Mesodermal cell (in vitro differentiated cells): ENCODE data around the gene PDE9A.
A peak's percentile ranks its signal among the peaks of the same experiment; 100 is the strongest.

Source experiments
- H3K27ac ChIP-seq: 2 replicates; pipeline ENCODE4 v1.7.0; 2013; ENCODE audit warnings: mild to moderate bottlenecking, low read depth, low read length, moderate library complexity; ENCODE audit not compliant: severe bottlenecking
- H3K36me3 ChIP-seq: 2 replicates; pipeline ENCODE4 v1.7.1; 2013; ENCODE audit warnings: mild to moderate bottlenecking, low read length, moderate library complexity; ENCODE audit not compliant: control insufficient read depth, insufficient read depth
- H3K4me1 ChIP-seq: one replicate; pipeline ENCODE4 v1.7.1; 2013; ENCODE audit warnings: mild to moderate bottlenecking, low read length; ENCODE audit not compliant: insufficient read depth, control insufficient read depth, poor library complexity, severe bottlenecking
- H3K4me3 ChIP-seq: 2 replicates; pipeline ENCODE4 v1.7.0; 2013; ENCODE audit warnings: low read length, control low read depth, mild to moderate bottlenecking; ENCODE audit not compliant: insufficient read depth, poor library complexity, severe bottlenecking; ENCODE audit errors: extremely low read depth
- H3K9me3 ChIP-seq: 2 replicates; pipeline ENCODE4 v1.7.1; 2013; ENCODE audit warnings: mild to moderate bottlenecking, low read length, moderate library complexity; ENCODE audit not compliant: control insufficient read depth
- WGBS, 2 experiments: methylation state at CpG; one replicate each; pipeline ENCODE4 v1.1.5; 2013; ENCODE audit warnings: missing lambda C conversion rate in 2 of 2; ENCODE audit not compliant: insufficient coverage in 2 of 2; 5-methylcytosine and 5-hydroxymethylcytosine counted together

Gene PDE9A

DNA sequence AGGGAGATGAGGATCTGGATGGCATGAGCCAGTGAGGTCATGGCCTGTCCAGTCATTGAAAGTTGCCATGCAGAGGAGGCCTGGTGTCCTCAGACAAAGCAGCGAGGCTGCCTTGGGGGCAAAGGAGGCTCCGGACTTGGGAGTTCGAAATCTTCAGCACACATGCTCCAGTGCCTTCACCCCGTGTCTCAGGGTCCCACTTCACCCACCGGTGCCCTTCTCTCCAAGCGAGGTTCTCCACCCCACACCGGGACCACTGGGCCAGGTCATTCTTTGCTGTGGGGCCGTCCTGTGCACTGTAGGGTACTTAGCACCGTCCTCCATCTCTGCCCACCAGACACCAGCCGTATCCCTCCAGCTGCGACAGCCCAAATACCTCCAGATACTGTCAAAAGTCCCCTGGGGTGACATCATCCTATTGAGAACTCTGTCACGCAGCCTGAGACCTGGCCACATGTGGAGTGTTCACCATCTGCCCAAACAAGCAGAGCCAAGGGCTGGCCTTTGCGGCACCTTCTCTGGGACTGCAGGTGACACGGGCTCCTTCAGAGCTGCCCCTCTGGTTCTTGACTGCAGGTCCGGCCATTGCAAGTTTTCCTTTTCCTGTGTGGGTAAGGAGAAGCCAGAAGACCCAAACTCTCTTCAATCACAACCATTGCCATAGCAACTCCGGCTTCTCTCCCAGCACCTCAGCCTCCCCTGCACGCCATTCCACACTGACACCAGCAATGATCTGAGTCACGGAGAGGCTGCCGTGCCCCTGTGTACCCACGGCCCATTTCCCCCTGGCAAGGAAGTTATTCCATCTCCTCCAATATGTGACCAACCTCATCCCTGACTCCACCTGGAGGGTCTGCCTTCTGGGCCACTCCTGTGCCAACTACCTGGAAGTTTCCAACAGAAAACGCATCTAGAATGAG, 20.4 kb upstream of the PDE9A start:
- peaks cover 3% of the 10 kb centered on the region for H3K4me1 ChIP-seq
- no peaks in the 10 kb centered on the region for H3K9me3 ChIP-seq
- 92% methylated on average over 15 to 19 of the region's 21 CpGs for WGBS, 2 experiments
- H3K36me3 ChIP-seq: no peaks in the 10 kb centered on the region
- no peak overlapping the region for H3K27ac ChIP-seq
- H3K4me3 ChIP-seq: no peak overlapping the region

DNA sequence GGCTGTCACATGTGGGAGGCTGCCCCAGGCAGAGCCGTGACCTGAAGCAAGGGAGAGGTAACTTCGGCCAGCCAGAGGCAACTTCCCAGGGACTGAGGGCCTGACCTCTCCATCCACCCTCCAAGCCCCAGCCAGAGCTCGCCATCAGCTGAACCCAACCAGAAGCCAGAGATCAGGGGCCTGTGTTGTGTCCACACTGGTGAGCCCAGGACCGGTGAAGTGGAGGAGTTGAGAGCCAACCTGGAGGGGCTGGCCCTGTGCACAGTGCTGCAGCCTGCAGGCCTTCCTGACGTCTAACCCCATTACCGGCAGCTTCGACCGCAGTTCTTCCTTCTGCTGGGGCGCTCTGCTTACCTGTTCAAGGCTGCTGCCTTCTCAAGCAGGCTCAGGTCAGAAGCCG, 19.6 kb upstream of the PDE9A start:
- Histone ChIP-seq H3K4me1 (peaks cover 4% of the 10 kb centered on the region), H3K27ac (no peak overlapping the region), H3K36me3 (no peaks in the 10 kb centered on the region), H3K9me3 (no peaks in the 10 kb centered on the region), H3K4me3 (no peak overlapping the region)
- WGBS, 2 experiments: 86 to 90% methylated on average over 7 of the region's 10 CpGs

DNA sequence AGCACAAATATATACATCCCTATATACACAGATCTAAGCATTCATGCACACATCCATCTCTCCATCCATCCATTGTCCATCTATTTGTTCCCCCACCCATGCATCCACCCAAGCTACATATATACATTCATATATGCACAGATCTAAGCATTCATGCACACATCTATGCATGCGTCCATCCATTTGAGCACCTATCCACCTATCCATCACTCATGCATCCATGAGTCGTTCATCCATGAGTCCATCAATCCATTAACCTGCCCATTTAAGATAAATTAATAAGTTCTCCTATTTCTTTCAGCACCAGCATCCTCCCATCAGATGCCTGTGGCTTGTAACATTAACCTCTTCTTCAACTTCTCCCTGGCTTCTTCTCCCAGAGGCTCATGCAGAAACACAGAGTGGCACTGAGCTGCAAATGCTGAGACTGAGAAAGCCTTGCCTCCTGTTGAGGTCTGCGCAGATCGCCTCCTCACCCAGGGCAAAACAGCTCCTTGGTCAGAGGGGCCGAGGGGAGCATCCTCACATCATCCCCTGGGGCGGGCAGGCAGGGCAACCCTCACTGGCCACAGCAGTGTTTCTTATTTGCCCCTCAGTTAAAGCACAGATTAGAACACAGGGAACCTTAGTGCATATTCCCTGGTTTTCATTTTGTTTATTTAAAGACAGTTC, 17.4 kb upstream of the PDE9A start:
- Histone ChIP-seq H3K4me1 (peaks cover 4% of the 10 kb centered on the region), H3K36me3 (no peaks in the 10 kb centered on the region), H3K27ac (no peak overlapping the region), H3K4me3 (no peak overlapping the region), H3K9me3 (no peaks in the 10 kb centered on the region)
- 75 to 83% methylated on average over 5 of the region's 6 CpGs for WGBS, 2 experiments

DNA sequence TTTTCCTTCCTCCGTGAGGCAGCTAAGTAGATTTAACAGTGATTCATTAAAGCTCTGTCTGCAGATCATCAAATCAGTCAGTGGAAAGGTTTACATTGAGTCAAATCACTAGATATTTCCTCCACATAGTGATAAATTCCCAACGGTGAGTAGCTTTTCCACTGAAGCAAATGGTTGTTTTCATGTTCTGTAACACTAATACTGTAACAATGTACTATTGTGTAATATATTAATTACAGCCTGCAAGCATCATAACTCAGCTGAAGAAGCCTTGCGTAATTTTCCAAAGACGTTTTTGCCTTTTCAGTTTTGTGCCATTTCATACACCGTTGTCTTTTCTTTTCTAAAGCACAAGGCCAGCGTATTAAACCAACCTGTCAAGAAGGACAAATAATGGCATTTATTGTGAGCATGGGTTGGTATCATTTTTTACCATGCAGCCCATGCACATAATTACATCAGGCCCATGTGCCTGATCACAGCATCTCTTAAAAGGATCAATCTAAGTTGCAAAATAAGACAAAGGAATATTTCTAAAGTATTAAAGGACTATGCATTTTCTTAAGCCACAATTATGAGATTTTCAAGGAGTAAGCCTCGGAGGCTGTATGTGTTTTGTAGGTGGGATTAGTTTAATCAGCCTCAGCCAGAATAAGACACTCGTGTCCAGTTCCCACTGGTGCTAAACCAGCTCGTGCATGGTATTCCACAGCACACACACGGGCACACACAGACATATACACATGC, 16.7 kb upstream of the PDE9A start:
- H3K4me1 ChIP-seq: peaks cover 8% of the 10 kb centered on the region
- no peaks in the 10 kb centered on the region for H3K9me3 ChIP-seq
- H3K36me3 ChIP-seq: no peaks in the 10 kb centered on the region
- no peak overlapping the region for H3K4me3 ChIP-seq
- H3K27ac ChIP-seq: no peak overlapping the region
- 77 to 86% methylated on average over 3 to 5 of the region's 10 CpGs for WGBS, 2 experiments

DNA sequence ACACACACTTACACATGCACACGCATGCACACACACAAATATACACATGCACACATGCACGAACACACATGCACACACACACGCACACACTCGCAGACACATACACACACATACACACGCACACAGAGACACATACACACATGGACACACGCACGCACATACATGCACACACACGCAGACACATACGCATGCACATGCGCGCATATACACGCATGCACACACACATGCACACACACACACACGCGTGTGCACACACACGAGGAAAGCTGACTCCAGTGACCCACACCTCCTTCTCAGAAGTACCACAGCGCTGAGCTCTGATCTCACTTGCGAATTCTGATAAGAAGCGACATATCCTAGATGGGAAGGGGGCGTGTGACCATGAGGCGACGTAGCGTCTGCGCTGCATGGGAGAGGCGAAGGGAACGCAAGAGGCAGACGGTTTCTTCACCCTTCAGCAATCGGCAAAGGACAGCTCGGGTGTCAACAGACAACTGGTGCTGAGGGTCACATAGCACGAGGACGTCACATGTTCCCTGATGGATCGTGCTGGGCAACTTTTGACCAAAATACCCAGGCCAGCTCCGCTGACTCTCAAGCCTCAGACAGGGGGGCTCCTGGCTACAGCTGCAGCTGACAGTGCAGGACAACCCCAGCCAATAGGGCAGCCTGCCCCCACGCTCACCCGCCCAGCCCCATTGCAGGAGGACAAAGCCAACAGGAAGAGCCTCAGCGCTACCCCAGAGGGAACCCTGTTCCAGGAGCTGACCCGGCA, 16.0 kb upstream of the PDE9A start:
- H3K4me3 ChIP-seq: no peak overlapping the region
- H3K4me1 ChIP-seq: peaks cover 11% of the 10 kb centered on the region
- 93 to 95% methylated on average over 34 to 35 of the region's 36 CpGs for WGBS, 2 experiments
- no peak overlapping the region for H3K27ac ChIP-seq
- no peaks in the 10 kb centered on the region for H3K36me3 ChIP-seq
- no peaks in the 10 kb centered on the region for H3K9me3 ChIP-seq

DNA sequence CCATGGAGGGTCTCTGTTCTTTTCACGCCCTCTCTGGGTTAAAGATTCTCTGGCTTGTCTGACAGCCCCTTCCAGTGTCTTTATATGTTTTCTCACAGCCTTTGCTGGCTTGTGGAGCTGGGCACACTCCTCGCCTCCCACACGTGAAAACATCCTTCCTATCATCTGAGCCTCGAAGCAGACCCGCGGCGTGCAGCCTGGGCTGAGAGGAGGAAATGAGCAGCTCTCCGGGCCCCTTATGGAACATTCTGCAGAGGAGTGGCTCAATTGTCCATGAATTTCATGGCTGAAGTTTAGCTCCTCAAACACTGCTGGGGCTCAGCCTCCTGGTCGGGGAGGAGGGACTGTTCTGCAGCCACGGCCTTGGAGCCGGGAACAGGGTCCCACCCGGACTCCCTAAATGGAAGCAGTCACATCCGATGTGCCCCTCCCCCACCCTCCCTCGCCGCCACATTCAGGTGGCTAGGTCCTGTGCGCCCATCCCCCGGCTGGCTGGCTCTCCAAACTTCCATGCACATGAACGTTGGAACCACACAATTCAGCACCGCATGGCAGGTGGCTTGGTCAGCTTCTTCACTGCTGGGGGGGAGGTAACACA, 15.1 kb upstream of the PDE9A start:
- Histone ChIP-seq H3K4me1 (peaks cover 11% of the 10 kb centered on the region), H3K4me3 (no peak overlapping the region), H3K9me3 (no peaks in the 10 kb centered on the region), H3K36me3 (no peaks in the 10 kb centered on the region), H3K27ac (no peak overlapping the region)
- WGBS, 2 experiments: 83 to 86% methylated on average over 14 to 16 of the region's 19 CpGs

DNA sequence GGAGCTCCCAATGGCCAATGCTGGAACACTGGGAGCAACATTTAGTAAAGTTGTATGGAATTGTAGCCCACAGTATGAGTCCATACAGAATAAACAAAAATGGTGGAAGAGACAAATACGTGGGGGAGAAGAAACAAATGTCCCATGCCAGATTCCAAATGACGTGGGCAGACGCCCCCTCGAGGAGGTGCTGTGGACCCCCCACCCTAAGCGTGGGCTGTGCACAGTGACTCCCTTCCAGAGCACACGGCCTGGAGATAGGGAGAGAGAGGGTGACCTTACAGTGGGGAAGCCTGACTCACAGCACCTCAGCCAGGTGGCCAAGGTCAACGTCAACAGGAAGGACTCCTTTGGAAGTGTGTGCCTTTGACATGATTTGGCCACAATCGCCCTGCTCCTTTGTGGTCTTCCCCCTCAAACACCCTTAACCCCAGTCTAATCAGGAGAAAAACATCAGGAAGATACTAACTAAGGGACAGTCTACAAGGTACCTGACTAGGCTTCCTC, 13.7 kb upstream of the PDE9A start:
- no peaks in the 10 kb centered on the region for H3K36me3 ChIP-seq
- 94 to 97% methylated on average over 6 to 7 of the region's 8 CpGs for WGBS, 2 experiments

DNA sequence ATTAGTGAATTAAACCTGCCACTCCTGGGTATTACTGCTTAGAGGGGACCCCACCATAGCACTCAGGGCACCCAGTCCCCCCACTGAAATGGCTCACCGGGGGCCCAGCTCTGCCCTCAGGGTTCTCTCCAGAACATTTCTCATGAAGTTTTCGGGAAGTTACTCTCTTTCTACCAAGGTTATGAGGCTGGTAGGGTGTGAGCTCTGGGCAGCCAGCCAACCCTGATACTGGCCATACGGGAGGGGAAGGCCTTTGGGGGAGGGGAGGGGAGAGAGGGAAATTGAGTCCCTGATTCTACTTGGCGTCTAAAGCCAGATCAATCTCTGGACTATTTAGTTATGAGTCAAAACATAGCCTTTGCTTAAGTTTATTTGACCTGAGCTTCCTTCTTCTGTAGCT, 12.9 kb upstream of the PDE9A start:
- no peak overlapping the region for H3K4me3 ChIP-seq
- H3K27ac ChIP-seq: no peak overlapping the region
- H3K9me3 ChIP-seq: no peaks in the 10 kb centered on the region
- 43 to 96% methylated on average over 1 to 3 of the region's 4 CpGs for WGBS, 2 experiments
- H3K4me1 ChIP-seq: peaks cover 16% of the 10 kb centered on the region
- H3K36me3 ChIP-seq: no peaks in the 10 kb centered on the region

More for the DNA sequence above, 13.7 kb upstream of the PDE9A start:
- Histone ChIP-seq H3K9me3 (no peaks in the 10 kb centered on the region), H3K4me1 (peaks cover 16% of the 10 kb centered on the region), H3K4me3 (no peak overlapping the region), H3K27ac (no peak overlapping the region)

DNA sequence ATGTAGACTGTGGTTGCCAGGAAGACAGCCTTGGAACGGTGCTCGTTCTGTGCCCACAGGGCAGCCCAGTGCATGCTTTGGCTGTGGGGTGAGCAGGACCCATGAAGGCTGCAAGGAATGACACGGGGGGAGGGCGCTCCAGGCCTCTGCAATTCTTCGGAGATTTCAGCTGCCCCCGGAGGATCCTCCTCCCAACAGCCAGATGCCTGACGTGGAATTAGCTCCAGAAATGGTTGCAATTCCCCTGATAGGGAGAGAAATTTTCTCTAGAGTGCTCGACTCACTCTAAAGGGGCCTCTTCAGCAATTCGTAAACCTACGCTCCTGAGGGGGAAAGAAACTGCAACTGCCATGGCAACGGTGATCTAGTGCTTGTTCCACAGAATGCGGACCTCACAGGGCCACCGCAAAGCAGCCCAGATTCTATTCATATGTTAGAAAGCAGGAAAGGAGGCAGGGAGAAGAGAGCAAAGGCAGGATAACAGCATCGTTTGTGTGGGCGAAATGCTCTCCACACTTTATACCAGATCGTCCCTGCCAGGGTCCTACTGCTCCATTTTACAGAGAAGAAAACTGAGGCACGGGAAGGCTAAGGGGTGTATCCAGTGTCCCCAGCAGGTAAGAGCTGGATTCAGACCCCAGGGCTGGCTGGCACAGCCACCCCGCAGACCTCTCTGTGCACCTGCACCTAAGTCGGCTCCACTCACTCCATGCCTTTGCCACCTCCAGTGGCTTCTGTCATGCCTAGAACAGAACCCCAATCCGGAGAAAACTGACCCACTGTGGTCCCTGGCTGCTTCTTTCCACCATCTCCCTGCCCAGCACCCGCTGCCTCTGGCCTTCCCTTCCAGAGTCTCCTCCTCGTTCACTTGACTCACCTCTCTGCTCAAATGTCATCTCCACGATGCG, 11.9 kb upstream of the PDE9A start:
- Histone ChIP-seq H3K36me3 (no peaks in the 10 kb centered on the region), H3K9me3 (no peaks in the 10 kb centered on the region), H3K4me1 (peaks cover 16% of the 10 kb centered on the region), H3K27ac (peak overlapping the region; percentile 63), H3K4me3 (no peak overlapping the region)
- 55 to 58% methylated on average over 19 to 20 of the region's 24 CpGs for WGBS, 2 experiments
